GM19397 (cell line): ENCODE results near the gene SLC25A2.
A peak's percentile ranks its signal among the peaks of the same experiment; 100 is the strongest.
"Not testable (repeated sequence)": the region's sequence is repeated elsewhere in the genome, so short reads cannot be mapped to it uniquely, and the experiment has no call there.

ENCODE experiments used
- ATAC-seq: cut with Tn5 transposase; IDR thresholded peaks from one replicate; pipeline ENCODE4 v1.9.1; 2021; ENCODE audit warnings: mild to moderate bottlenecking, moderate library complexity; ENCODE audit not compliant: unreplicated experiment

The SLC25A2 gene

GRCh38 chr5:141303756-141304155, at the start of gene SLC25A2:
SLC25A2 (minus strand) TSS chr5:141304049; CDS start chr5:141303865, 184 bp downstream.
- ATAC-seq, result no peak

GRCh38 chr5:141351591-141351990, 47.7 kb upstream of the SLC25A2 start:
- no peak for ATAC-seq

DNA sequence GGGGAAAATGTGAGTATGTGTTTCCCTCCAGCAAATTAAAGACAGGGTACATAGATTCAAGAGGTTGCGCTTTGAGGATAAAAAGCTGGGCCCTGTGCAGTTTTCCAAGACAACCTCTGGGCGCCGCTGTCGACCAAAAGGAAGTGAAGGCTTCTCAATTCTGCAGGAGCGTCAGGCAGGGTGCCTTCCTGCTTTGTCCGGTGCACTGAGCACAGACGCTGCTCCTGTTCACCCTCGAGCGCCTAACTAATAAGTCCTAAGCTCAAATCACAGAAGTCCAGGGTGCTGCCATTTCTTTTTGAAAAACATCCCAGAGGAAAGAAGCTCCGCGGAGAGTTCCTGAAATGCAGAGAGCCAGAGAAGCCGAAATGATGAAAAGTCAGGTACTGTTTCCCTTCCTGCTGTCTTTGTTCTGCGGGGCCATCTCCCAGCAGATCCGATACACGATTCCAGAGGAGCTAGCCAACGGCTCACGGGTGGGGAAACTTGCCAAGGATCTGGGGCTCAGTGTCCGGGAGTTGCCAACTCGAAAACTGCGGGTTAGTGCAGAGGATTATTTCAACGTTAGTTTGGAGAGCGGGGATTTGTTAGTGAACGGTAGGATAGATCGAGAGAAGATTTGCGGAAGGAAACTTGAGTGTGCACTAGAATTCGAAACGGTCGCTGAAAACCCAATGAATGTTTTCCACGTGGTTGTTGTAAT, 46.2 kb upstream of the SLC25A2 start, which contains the start of gene PCDHGB1:
Gene PCDHGB1, plus strand, starts transcription at position 183 of the 703 bp plus-strand sequence. Its CDS starts 162 bp downstream, at position 345.
- peak; percentile 72 for ATAC-seq

DNA sequence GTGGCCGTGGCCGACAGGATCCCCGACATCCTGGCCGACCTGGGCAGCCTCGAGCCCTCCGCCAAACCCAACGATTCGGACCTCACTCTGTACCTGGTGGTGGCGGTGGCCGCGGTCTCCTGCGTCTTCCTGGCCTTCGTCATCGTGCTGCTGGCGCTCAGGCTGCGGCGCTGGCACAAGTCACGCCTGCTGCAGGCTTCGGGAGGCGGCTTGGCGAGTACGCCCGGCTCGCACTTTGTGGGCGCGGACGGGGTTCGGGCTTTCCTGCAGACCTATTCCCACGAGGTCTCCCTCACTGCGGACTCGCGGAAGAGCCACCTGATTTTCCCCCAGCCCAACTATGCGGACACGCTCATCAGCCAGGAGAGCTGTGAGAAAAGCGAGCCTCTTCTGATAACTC, 42.2 kb upstream of the SLC25A2 start:
- not testable (repeated sequence) for ATAC-seq

DNA sequence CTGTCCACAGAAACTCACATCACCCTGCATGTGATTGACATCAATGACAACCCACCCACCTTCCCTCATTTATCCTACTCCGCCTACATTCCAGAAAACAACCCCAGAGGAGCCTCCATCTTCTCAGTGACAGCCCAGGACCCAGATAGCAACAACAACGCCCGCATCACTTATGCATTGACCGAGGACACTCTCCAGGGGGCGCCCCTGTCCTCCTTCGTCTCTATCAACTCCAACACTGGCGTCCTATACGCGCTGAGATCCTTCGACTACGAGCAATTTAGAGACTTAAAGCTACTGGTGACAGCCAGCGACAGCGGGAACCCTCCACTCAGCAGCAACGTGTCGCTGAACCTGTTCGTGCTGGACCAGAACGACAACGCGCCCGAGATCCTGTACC, 41.5 kb upstream of the SLC25A2 start:
- no peak for ATAC-seq

DNA sequence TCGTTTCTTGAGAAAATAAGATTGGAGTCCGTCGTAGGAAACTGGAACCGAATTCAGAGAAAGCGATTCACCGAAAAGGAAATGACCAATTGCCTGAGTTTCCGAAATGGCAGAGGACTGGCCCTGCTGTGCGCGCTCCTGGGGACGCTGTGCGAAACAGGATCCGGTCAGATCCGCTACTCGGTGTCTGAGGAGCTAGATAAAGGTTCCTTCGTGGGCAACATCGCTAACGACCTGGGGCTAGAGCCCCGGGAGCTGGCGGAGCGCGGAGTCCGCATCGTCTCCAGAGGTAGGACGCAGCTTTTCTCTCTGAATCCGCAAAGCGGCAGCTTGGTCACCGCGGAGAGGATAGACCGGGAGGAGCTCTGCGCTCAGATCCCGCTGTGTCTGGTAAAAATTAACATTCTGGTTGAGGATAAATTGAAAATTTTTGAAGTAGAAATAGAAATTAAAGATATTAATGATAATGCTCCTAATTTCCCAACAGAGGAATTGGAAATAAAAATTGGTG, 40.2 kb upstream of the SLC25A2 start:
- ATAC-seq, result no peak

- no peak for ATAC-seq
These were observed 39.5 kb upstream of the SLC25A2 start, which contains the start of gene PCDHGA3 for GRCh38 chr5:141343242-141343952. PCDHGA3 (plus strand) TSS chr5:141343829; CDS start chr5:141344034, 205 bp downstream.

- ATAC-seq, result no peak
These were observed 38.9 kb upstream of the SLC25A2 start for GRCh38 chr5:141342773-141343172.

GRCh38 chr5:141340781-141341354, 37.0 kb upstream of the SLC25A2 start:
- not testable (repeated sequence) for ATAC-seq

DNA sequence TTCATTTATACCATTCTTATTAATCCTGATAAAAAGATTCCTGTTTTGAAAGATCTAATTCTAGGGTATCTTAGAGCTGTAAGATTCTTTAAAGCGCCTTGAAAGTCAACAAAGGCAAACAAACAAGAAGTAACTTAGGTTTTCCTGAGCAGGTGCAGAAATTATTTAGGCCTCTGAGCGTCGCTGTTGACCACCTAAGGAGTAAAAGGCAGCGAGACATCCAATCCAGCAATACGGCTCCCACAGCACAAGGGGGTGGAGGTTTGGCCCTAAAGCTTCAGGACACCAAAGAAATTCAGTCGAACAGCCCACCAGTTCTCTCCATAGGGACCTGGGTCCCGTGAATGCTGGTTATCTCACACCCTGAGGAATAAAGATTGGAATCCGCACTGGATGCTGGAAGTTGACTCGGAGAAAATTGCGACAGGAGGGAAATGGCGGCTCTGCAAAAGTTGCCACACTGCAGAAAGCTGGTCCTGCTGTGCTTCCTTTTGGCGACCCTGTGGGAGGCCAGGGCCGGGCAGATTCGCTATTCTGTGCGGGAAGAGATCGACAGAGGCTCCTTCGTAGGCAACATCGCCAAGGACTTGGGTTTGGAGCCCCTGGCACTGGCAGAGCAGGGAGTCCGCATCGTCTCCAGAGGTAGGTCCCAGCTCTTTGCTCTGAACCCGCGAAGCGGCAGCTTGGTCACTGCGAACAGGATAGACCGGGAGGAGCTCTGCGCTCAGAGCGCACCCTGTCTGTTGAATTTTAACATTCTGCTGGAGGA, 34.9 kb upstream of the SLC25A2 start, which contains the start of gene PCDHGA2:
Gene PCDHGA2, plus strand, starts transcription at position 223 of the 769 bp plus-strand sequence.
- ATAC-seq, result no peak

DNA sequence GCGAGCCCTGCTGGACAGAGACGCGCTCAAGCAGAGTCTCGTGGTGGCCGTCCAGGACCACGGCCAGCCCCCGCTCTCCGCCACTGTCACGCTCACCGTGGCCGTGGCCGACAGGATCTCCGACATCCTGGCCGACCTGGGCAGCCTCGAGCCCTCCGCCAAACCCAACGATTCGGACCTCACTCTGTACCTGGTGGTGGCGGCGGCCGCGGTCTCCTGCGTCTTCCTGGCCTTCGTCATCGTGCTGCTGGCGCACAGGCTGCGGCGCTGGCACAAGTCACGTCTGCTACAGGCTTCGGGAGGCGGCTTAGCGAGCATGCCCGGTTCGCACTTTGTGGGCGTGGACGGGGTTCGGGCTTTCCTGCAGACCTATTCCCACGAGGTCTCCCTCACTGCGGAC, 28.7 kb upstream of the SLC25A2 start:
- ATAC-seq, result not testable (repeated sequence)

DNA sequence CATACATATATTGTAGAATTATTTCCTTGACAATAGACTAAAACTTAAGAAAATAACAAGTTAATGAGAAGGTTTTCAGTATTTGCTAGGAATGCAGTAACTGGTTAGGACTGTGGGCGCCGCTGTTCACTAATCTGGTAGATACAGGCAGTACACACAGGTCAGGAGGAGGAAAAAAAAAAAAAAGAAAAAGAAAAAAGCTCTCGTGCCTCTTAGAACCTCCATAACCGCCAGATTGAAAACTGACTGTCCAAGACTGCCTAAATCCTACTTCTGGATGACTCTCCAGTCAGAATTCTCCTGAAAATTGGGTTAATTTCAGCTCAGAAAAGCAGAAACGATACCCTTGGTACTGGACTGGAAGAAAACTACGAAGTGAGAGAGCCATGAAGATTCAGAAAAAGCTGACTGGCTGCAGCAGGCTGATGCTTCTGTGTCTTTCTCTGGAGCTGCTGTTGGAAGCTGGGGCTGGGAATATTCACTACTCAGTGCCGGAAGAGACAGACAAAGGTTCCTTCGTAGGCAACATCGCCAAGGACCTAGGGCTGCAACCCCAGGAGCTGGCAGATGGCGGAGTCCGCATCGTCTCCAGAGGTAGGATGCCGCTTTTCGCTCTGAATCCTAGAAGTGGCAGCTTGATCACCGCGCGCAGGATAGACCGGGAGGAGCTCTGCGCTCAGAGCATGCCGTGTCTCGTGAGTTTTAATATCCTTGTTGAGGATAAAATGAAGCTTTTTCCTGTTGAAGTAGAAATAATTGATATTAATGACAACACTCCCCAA, 26.6 kb upstream of the SLC25A2 start, which contains the start of gene PCDHGA1:
Gene PCDHGA1, plus strand, starts transcription at position 216 of the 782 bp plus-strand sequence.
- no peak for ATAC-seq

GRCh38 chr5:141328231-141328630, 24.4 kb upstream of the SLC25A2 start:
- ATAC-seq, result no peak

- peak; percentile 81 for ATAC-seq
These were observed 22.4 kb upstream of the SLC25A2 start for GRCh38 chr5:141326088-141326854.

- no peak for ATAC-seq
These were observed 18.4 kb upstream of the SLC25A2 start for GRCh38 chr5:141322261-141322660.

- peak; percentile 98 for ATAC-seq
These were observed 16.6 kb upstream of the SLC25A2 start, which contains the start of gene TAF7 for GRCh38 chr5:141320225-141321169. TAF7 (minus strand) TSS chr5:141320784; CDS start chr5:141320044, 740 bp downstream.

DNA sequence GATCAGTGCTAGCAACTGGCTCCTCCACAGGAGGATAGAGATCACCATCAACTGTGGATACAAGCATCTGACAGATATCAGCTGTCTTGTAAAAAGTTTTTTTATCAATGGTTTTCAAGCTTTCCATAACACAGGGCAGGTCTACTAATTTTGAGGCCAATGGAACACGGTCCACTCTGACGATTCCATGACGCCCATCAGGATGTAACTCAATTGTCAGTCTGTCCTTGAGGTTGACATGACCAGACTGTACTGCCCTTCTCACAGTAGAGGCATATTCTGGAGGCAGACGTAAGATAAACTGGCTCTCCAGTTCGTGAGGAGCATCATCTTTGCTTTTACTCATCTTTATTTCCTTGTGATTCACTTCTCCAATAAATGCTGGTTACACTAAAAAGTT, 15.8 kb upstream of the SLC25A2 start:
- ATAC-seq, result no peak

DNA sequence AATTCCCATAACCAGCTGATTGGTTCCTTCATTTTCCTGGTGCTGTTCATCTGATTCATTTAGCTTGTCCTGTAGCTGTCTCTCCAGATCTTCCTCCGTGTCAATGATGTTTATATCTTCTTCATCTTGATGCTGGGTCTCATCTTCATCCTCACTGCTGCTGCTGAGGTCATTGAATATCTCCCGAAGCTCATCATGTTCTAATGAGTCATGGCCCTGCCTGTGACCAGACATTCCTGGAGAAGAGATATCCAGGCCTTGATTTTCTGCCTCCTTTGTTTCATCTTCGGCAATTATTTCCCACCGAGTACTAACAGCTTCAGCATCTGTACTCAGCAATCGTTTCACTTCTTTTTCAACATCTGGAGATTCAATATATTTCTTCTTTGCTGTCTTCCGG, 15.4 kb upstream of the SLC25A2 start:
- ATAC-seq, result no peak
